HG02885 (cell line): ENCODE results near the gene GPR42.
A peak's percentile ranks its signal among the peaks of the same experiment; 100 is the strongest.
"Not testable (repeated sequence)": the region's sequence is repeated elsewhere in the genome, so short reads cannot be mapped to it uniquely, and the experiment has no call there.

ENCODE experiments used
- ATAC-seq: cut with Tn5 transposase; IDR thresholded peaks from one replicate; pipeline ENCODE4 v1.9.1; 2021; ENCODE audit warnings: mild to moderate bottlenecking; ENCODE audit not compliant: unreplicated experiment, poor library complexity

The GPR42 gene

GRCh38 chr19:35346193-35347052 is 24.4 kb upstream of the GPR42 start:
- ATAC-seq = peak; percentile 44

GRCh38 chr19:35347171-35347929 is 23.5 kb upstream of the GPR42 start, which contains the start of gene FFAR1:
FFAR1 (plus strand) TSS chr19:35347902; CDS start chr19:35351552, 3,650 bp downstream.
- ATAC-seq = peak; percentile 45

GRCh38 chr19:35347930-35348298 is 23.0 kb upstream of the GPR42 start:
- no peak for ATAC-seq

GRCh38 chr19:35348911-35349611 is 21.8 kb upstream of the GPR42 start:
- ATAC-seq = no peak

GRCh38 chr19:35349614-35350521 is 21.0 kb upstream of the GPR42 start:
- no peak for ATAC-seq

- no peak for ATAC-seq
These were observed 20.3 kb upstream of the GPR42 start for GRCh38 chr19:35350591-35350990.

GRCh38 chr19:35351411-35352176 is 19.3 kb upstream of the GPR42 start:
- ATAC-seq = no peak

- ATAC-seq = no peak
These were observed 18.8 kb upstream of the GPR42 start for GRCh38 chr19:35352177-35352447.

GRCh38 chr19:35352448-35353304 is 18.2 kb upstream of the GPR42 start:
- ATAC-seq = peak; percentile 48

GRCh38 chr19:35353635-35354034 is 17.2 kb upstream of the GPR42 start:
- no peak for ATAC-seq

- ATAC-seq = no peak
These were observed 16.0 kb upstream of the GPR42 start for GRCh38 chr19:35354898-35355297.

- ATAC-seq = no peak
These were observed 14.9 kb upstream of the GPR42 start for GRCh38 chr19:35355791-35356460.

GRCh38 chr19:35357867-35358573 is 12.8 kb upstream of the GPR42 start, which contains the start of gene FFAR3:
FFAR3 (plus strand) TSS chr19:35358460; CDS start chr19:35358891, 431 bp downstream.
- ATAC-seq = no peak

GRCh38 chr19:35358834-35359233 is 12.0 kb upstream of the GPR42 start:
- ATAC-seq = not testable (repeated sequence)

- ATAC-seq = not testable (repeated sequence)
These were observed 11.5 kb upstream of the GPR42 start for GRCh38 chr19:35359395-35359794.

- ATAC-seq = not testable (repeated sequence)
These were observed 10.8 kb upstream of the GPR42 start for GRCh38 chr19:35360081-35360480.

GRCh38 chr19:35360880-35361420 is 9.9 kb upstream of the GPR42 start:
- ATAC-seq = no peak
